ENCODE results near the gene CSDE1.
"Not testable (repeated sequence)": the region's sequence is repeated elsewhere in the genome, so short reads cannot be mapped to it uniquely, and the experiment has no call there.

The CSDE1 gene
- 542 to 974 (median 903) reads per million in 9 experiments for total RNA-seq

- Mint-ChIP-seq H3K4me1 (ENCODE audit: low read depth in 2 of 2) (peaks cover 40 to 52% of the 10 kb centered on the region in 2 donors), H3K27ac (peak within 1 kb of the TSS; percentile 100), H3K36me3 (ENCODE audit: insufficient read depth) (peaks cover 29% of the 10 kb centered on the region), H3K9me3 (peaks cover 2 to 7% of the 10 kb centered on the region in 2 donors), H3K4me3 (peak within 1 kb of the TSS; percentile 99 to 100), H3K27me3 (no peaks in the 10 kb centered on the region)
- DNase-seq, result peak; percentile 97 to 98 (median 98)
- ATAC-seq (replicated peaks), result peak; percentile 80
Measured at GRCh38 chr1:114757455-114758255, at the start of gene CSDE1. Gene CSDE1, minus strand, starts transcription at chr1:114757984. Its CDS starts 18,094 bp downstream, at chr1:114739890.

- H3K27me3 Mint-ChIP-seq, result peaks cover 38 to 53% of the 10 kb centered on the region in 2 donors
- not testable (repeated sequence) for H3K27ac Mint-ChIP-seq; H3K36me3 Mint-ChIP-seq (ENCODE audit: insufficient read depth); H3K4me1 Mint-ChIP-seq (ENCODE audit: low read depth in 2 of 2); ATAC-seq (replicated peaks); DNase-seq; H3K9me3 Mint-ChIP-seq; H3K4me3 Mint-ChIP-seq
Measured at GRCh38 chr1:114804449-114804848, 46.7 kb upstream of the CSDE1 start.

- no peaks in the 10 kb centered on the region for H3K9me3 Mint-ChIP-seq
- H3K36me3 Mint-ChIP-seq (ENCODE audit: insufficient read depth), result no peaks in the 10 kb centered on the region
- no peak overlapping the region for H3K4me3 Mint-ChIP-seq
- DNase-seq (no peak), ATAC-seq (replicated peaks) (no peak)
- no peak overlapping the region for H3K27ac Mint-ChIP-seq
- no peaks in the 10 kb centered on the region for H3K4me1 Mint-ChIP-seq (ENCODE audit: low read depth in 2 of 2)
- H3K27me3 Mint-ChIP-seq, result peaks cover 39 to 57% of the 10 kb centered on the region in 2 donors
Measured at GRCh38 chr1:114803001-114803400, 45.2 kb upstream of the CSDE1 start.

- Mint-ChIP-seq H3K9me3 (no peaks in the 10 kb centered on the region), H3K4me3 (no peak overlapping the region), H3K4me1 (ENCODE audit: low read depth in 2 of 2) (no peaks in the 10 kb centered on the region), H3K36me3 (ENCODE audit: insufficient read depth) (peaks cover 3% of the 10 kb centered on the region), H3K27me3 (peaks cover 47 to 49% of the 10 kb centered on the region in 2 donors), H3K27ac (no peak overlapping the region)
- ATAC-seq (replicated peaks), result no peak
- DNase-seq, result no peak
Measured at GRCh38 chr1:114794038-114794437, 36.3 kb upstream of the CSDE1 start.

- not testable (repeated sequence) for H3K4me3 Mint-ChIP-seq; H3K9me3 Mint-ChIP-seq; DNase-seq; H3K36me3 Mint-ChIP-seq (ENCODE audit: insufficient read depth); ATAC-seq (replicated peaks); H3K27ac Mint-ChIP-seq; H3K4me1 Mint-ChIP-seq (ENCODE audit: low read depth in 2 of 2)
- H3K27me3 Mint-ChIP-seq, result peaks cover 57 to 63% of the 10 kb centered on the region in 2 donors
Measured at GRCh38 chr1:114790581-114790980, 32.8 kb upstream of the CSDE1 start.

GRCh38 chr1:114786440-114786839 lies 28.7 kb upstream of the CSDE1 start:
- not testable (repeated sequence) for H3K36me3 Mint-ChIP-seq (ENCODE audit: insufficient read depth); DNase-seq; H3K4me3 Mint-ChIP-seq; ATAC-seq (replicated peaks); H3K4me1 Mint-ChIP-seq (ENCODE audit: low read depth in 2 of 2); H3K27ac Mint-ChIP-seq; H3K9me3 Mint-ChIP-seq
- H3K27me3 Mint-ChIP-seq, result peaks cover 37 to 41% of the 10 kb centered on the region in 2 donors

GRCh38 chr1:114782476-114782875 lies 24.7 kb upstream of the CSDE1 start:
- no peak for ATAC-seq (replicated peaks)
- Mint-ChIP-seq H3K36me3 (ENCODE audit: insufficient read depth) (peaks cover 24% of the 10 kb centered on the region), H3K4me1 (ENCODE audit: low read depth in 2 of 2) (peaks cover 10 to 31% of the 10 kb centered on the region in 2 donors), H3K27me3 (peaks cover 19 to 21% of the 10 kb centered on the region in 2 donors), H3K27ac (no peak overlapping the region), H3K9me3 (peaks cover 6 to 8% of the 10 kb centered on the region in 2 donors), H3K4me3 (no peak overlapping the region)
- DNase-seq, result no peak

GRCh38 chr1:114780344-114781226 lies 22.8 kb upstream of the CSDE1 start, which contains the start of gene SIKE1:
Gene SIKE1, minus strand, starts transcription at chr1:114780685. Its CDS starts 78 bp downstream, at chr1:114780607.
- no peaks in the 10 kb centered on the region for H3K9me3 Mint-ChIP-seq
- DNase-seq (peak; percentile 92 to 94 (median 93)), ATAC-seq (replicated peaks) (peak; percentile 97)
- H3K4me1 Mint-ChIP-seq (ENCODE audit: low read depth in 2 of 2), result peaks cover 10 to 31% of the 10 kb centered on the region in 2 donors
- peak within 1 kb of the TSS; percentile 99 to 100 for H3K4me3 Mint-ChIP-seq
- peaks cover 33% of the 10 kb centered on the region for H3K36me3 Mint-ChIP-seq (ENCODE audit: insufficient read depth)
- H3K27me3 Mint-ChIP-seq, result peaks cover under 1 to 3% of the 10 kb centered on the region in 2 donors
- H3K27ac Mint-ChIP-seq, result peak within 1 kb of the TSS; percentile 99 to 100

- Mint-ChIP-seq H3K4me1 (ENCODE audit: low read depth in 2 of 2) (peaks cover 10 to 31% of the 10 kb centered on the region in 2 donors), H3K27me3 (no peaks in the 10 kb centered on the region), H3K27ac (peak overlapping the region; percentile 99 to 100), H3K4me3 (peak overlapping the region; percentile 99 to 100), H3K36me3 (ENCODE audit: insufficient read depth) (peaks cover 42% of the 10 kb centered on the region), H3K9me3 (no peaks in the 10 kb centered on the region)
- DNase-seq (no peak), ATAC-seq (replicated peaks) (no peak)
Measured at GRCh38 chr1:114779722-114780121, 21.9 kb upstream of the CSDE1 start.

- not testable (repeated sequence) for DNase-seq; H3K4me3 Mint-ChIP-seq; H3K27ac Mint-ChIP-seq; H3K27me3 Mint-ChIP-seq; ATAC-seq (replicated peaks); H3K9me3 Mint-ChIP-seq
- peaks cover 10 to 31% of the 10 kb centered on the region in 2 donors for H3K4me1 Mint-ChIP-seq (ENCODE audit: low read depth in 2 of 2)
- H3K36me3 Mint-ChIP-seq (ENCODE audit: insufficient read depth), result peaks cover 64% of the 10 kb centered on the region
Measured at GRCh38 chr1:114776726-114777125, 18.9 kb upstream of the CSDE1 start.

GRCh38 chr1:114771992-114772391 lies 14.2 kb upstream of the CSDE1 start:
- DNase-seq (no peak), ATAC-seq (replicated peaks) (no peak)
- H3K4me3 Mint-ChIP-seq, result no peak overlapping the region
- no peak overlapping the region for H3K27ac Mint-ChIP-seq
- no peaks in the 10 kb centered on the region for H3K4me1 Mint-ChIP-seq (ENCODE audit: low read depth in 2 of 2)
- H3K27me3 Mint-ChIP-seq, result no peaks in the 10 kb centered on the region
- H3K9me3 Mint-ChIP-seq, result no peaks in the 10 kb centered on the region
- H3K36me3 Mint-ChIP-seq (ENCODE audit: insufficient read depth), result peaks cover 46% of the 10 kb centered on the region

- DNase-seq, result no peak
- H3K27me3 Mint-ChIP-seq, result no peaks in the 10 kb centered on the region
- no peak overlapping the region for H3K4me3 Mint-ChIP-seq
- no peak overlapping the region for H3K27ac Mint-ChIP-seq
- ATAC-seq (replicated peaks), result no peak
- no peaks in the 10 kb centered on the region for H3K9me3 Mint-ChIP-seq
- peaks cover 41% of the 10 kb centered on the region for H3K36me3 Mint-ChIP-seq (ENCODE audit: insufficient read depth)
- no peaks in the 10 kb centered on the region for H3K4me1 Mint-ChIP-seq (ENCODE audit: low read depth in 2 of 2)
Measured at GRCh38 chr1:114770989-114771388, 13.2 kb upstream of the CSDE1 start.

GRCh38 chr1:114764689-114765088 lies 6.9 kb upstream of the CSDE1 start:
- Mint-ChIP-seq H3K9me3 (peaks cover 0 to 4% of the 10 kb centered on the region in 2 donors), H3K36me3 (ENCODE audit: insufficient read depth) (peaks cover 3% of the 10 kb centered on the region), H3K4me1 (ENCODE audit: low read depth in 2 of 2) (no peaks in the 10 kb centered on the region), H3K4me3 (no peak overlapping the region), H3K27ac (no peak overlapping the region), H3K27me3 (no peaks in the 10 kb centered on the region)
- DNase-seq (no peak), ATAC-seq (replicated peaks) (no peak)
